Measurements from ENCODE around the gene IFT81. TPM values are rescaled to one million over a fixed set of nuclear protein-coding genes. Genes with fewer than 3 reads are reported as not detected.

IFT81 gene
- total RNA-seq, 1 donor from 2014 or later = 4.3 TPM

DNA sequence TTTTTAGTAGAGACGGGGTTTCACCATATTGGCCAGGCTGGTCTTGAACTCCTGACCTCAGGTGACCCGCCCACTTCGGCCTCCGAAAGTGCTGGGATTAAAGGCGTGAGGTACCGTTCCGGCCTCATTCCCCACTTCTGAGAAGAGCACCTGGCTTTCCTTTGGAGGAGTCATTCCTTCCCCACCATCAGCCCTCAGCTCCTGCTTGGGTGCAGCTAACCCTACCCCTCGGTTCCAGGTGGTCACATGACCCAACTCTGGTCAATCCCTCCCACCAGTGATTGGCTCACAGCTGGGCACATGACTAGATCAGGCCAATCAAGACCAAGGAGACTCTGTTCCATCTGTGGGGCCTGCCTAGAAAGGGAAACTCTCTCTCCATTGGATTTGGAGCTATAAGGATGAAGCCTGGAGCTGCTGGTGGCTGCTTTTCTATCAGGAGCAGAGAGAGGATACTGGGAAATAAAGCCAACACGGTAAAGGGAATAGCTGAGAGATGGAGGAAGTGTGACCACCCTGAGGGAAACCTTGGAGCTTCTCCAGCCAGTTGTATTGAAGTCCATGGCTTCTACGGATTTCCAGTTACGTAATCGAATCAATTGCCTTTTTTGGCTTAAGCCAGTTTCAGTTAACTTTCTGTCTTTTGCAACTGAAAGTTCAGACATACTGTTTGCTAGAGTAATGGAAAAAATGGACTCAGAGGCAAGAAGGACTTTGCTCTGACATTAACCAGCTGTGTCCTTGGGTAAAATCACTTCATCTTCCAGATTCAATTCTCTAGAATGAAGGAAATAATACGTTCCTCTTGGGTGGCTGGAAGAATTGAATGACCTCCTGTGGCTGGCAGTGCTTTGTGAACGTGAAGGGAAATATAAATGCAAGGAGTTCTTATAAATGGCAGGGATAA is 19.7 kb upstream of the IFT81 start:
- H3K27ac Mint-ChIP-seq = no peak overlapping the region

DNA sequence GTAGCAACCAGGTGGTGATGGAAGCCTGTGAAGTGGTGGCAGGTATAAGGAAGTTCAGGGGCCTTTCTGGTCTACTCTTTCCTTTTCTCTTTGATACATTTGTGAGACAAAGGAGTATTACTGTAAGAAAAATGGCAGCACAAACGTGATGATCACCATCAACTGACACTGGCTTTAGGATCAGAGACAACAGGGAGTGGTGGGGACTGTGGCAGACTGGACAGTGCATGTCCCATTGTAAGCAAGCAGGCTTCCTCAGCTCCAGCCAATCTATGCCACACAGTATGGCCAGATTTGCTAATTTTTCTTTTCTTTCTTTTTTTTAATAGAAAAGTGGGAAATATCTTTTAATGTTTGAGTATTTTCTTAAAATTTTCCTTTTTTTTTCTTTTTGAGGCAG is 19.0 kb upstream of the IFT81 start:
- DNase-seq = no peak
- ChIA-PET CTCF (interaction anchor here (2.1 kb wide), 1 partner anchor 326 kb away, joined by 5 read pairs; no protein-coding TSS in a partner anchor), POLR2A (interaction anchor here (0.6 kb wide), 1 partner anchor 12 kb away, joined by 5 read pairs; no protein-coding TSS in a partner anchor)
- H3K4me1 Mint-ChIP-seq = peaks cover 21% of the 10 kb centered on the region
- ATAC-seq (ENCODE audit: low read depth) = no peak
- H3K4me3 Mint-ChIP-seq = no peak overlapping the region
- TF ChIP-seq CTCF (IDR thresholded peaks at IDR 0.05) = no peak
- intact Hi-C loops (cut with micrococcal nuclease) = no loop called here
- no peak overlapping the region for H3K27ac Mint-ChIP-seq
- no peaks in the 10 kb centered on the region for H3K27me3 Mint-ChIP-seq
- H3K9me3 Mint-ChIP-seq = no peaks in the 10 kb centered on the region
- no peaks in the 10 kb centered on the region for H3K36me3 Mint-ChIP-seq (ENCODE audit: low read depth)

More for the DNA sequence above, 19.7 kb upstream of the IFT81 start:
- Mint-ChIP-seq H3K27me3 (no peaks in the 10 kb centered on the region), H3K4me3 (no peak overlapping the region), H3K36me3 (ENCODE audit: low read depth) (no peaks in the 10 kb centered on the region), H3K9me3 (no peaks in the 10 kb centered on the region), H3K4me1 (peaks cover 23% of the 10 kb centered on the region)
- ATAC-seq (ENCODE audit: low read depth) = no peak
- TF ChIP-seq CTCF (IDR thresholded peaks at IDR 0.05) = no peak
- no peak for DNase-seq
- intact Hi-C loops (cut with micrococcal nuclease) = no loop called here
- CTCF ChIA-PET = interaction anchor here (2.1 kb wide), 1 partner anchor 327 kb away, joined by 5 read pairs; no protein-coding TSS in a partner anchor
- POLR2A ChIA-PET = interaction anchor here (0.6 kb wide), 1 partner anchor 13 kb away, joined by 5 read pairs; no protein-coding TSS in a partner anchor

DNA sequence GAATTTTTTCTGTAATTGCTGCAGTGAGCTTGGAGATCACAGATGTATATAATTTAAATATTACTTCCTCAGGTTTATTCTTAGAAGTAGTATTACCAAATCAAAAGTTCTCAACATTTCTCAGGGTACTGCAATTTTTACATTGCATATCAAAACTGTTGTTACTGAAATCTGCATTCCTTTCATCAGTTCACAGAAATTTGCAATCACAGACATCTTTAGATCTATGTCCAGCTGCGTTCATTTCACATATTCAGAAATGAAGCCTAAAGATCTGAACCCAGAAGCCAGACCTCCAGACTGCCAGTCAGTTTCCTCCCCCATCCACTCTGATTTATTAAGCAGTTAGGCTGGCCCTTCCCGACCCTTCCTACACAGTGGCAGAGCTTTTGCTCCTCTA is 18.2 kb upstream of the IFT81 start:
- POLR2A ChIA-PET = no interaction called here
- CTCF ChIA-PET = interaction anchor here (2.1 kb wide), 1 partner anchor 325 kb away, joined by 5 read pairs; no protein-coding TSS in a partner anchor
- no peaks in the 10 kb centered on the region for H3K9me3 Mint-ChIP-seq
- DNase-seq (no peak), ATAC-seq (ENCODE audit: low read depth) (no peak)
- H3K4me3 Mint-ChIP-seq = no peak overlapping the region
- no peaks in the 10 kb centered on the region for H3K36me3 Mint-ChIP-seq (ENCODE audit: low read depth)
- no peak for TF ChIP-seq CTCF (IDR thresholded peaks at IDR 0.05)
- no peak overlapping the region for H3K27ac Mint-ChIP-seq
- H3K4me1 Mint-ChIP-seq = peaks cover 12% of the 10 kb centered on the region
- no peaks in the 10 kb centered on the region for H3K27me3 Mint-ChIP-seq
- intact Hi-C loops (cut with micrococcal nuclease) = no loop called here

GRCh38 chr12:110107369-110108281 is 16.5 kb upstream of the IFT81 start:
- intact Hi-C loops (cut with micrococcal nuclease) = no loop called here
- DNase-seq (no peak), ATAC-seq (ENCODE audit: low read depth) (no peak)
- Mint-ChIP-seq H3K9me3 (no peaks in the 10 kb centered on the region), H3K27me3 (no peaks in the 10 kb centered on the region), H3K36me3 (ENCODE audit: low read depth) (no peaks in the 10 kb centered on the region), H3K4me3 (no peak overlapping the region), H3K27ac (no peak overlapping the region), H3K4me1 (no peaks in the 10 kb centered on the region)
- ChIA-PET CTCF (no interaction called here), POLR2A (interaction anchor here (0.5 kb wide), 1 partner anchor 324 kb away, joined by 3 read pairs; no protein-coding TSS in a partner anchor)
- no peak for TF ChIP-seq CTCF (IDR thresholded peaks at IDR 0.05)
